Neural cell (in vitro differentiated cells): Measurements from ENCODE around the gene CASP6. TPM values are rescaled to one million over a fixed set of nuclear protein-coding genes. Genes with fewer than 3 reads are reported as not detected.

Experiments used
- H2AFZ ChIP-seq: fragments of 200-600, 300-800 bp; sonication (generic), shearing (Covaris generic); 2 replicates; pipeline ENCODE4 v1.6.0; 2014; ENCODE audit warnings: low read depth, mild to moderate bottlenecking, antibody characterized with exemption, low read length, moderate library complexity
- H3F3A ChIP-seq: fragments of 200-600 bp; shearing (Covaris generic); 2 replicates; pipeline ENCODE4 v1.6.1; 2016; ENCODE audit warnings: mild to moderate bottlenecking, moderate library complexity, mixed read lengths, antibody characterized with exemption, low read length; ENCODE audit not compliant: insufficient read depth, poor library complexity, severe bottlenecking
- H3K27ac ChIP-seq: fragments of 200-600, 300-800 bp; sonication (generic), shearing (Covaris generic); 2 replicates; pipeline ENCODE4 v1.5.1; 2014; ENCODE audit warnings: mild to moderate bottlenecking, low read length, moderate library complexity
- H3K27me3 ChIP-seq: fragments of 300-800, 200-600 bp; sonication (generic), shearing (Covaris generic); 2 replicates; pipeline ENCODE4 v1.6.0; 2014; ENCODE audit warnings: mild to moderate bottlenecking, low read depth, low read length, moderate library complexity; ENCODE audit not compliant: insufficient read depth
- H3K36me3 ChIP-seq: fragments of 300-800, 200-600 bp; sonication (generic), shearing (Covaris generic); 2 replicates; pipeline ENCODE4 v1.5.1; 2014; ENCODE audit warnings: mild to moderate bottlenecking, antibody characterized with exemption, low read length, moderate library complexity; ENCODE audit not compliant: insufficient read depth
- H3K4me2 ChIP-seq: fragments of 300-800, 200-600 bp; sonication (generic), shearing (Covaris generic); 2 replicates; pipeline ENCODE4 v1.6.0; 2014; ENCODE audit warnings: mild to moderate bottlenecking, low read length
- H3K4me3 ChIP-seq: fragments of 300-800, 200-600 bp; sonication (generic), shearing (Covaris generic); 2 replicates; pipeline ENCODE4 v1.5.1; 2014; ENCODE audit warnings: mild to moderate bottlenecking, low read length, moderate library complexity
- H3K79me2 ChIP-seq: fragments of 200-600 bp; shearing (Covaris generic); replicated peaks from 2 replicates; pipeline ENCODE4 v1.6.0; 2014; ENCODE audit warnings: mild to moderate bottlenecking, low read length, moderate library complexity; ENCODE audit not compliant: insufficient read depth
- H3K9ac ChIP-seq: fragments of 300-800, 200-600 bp; sonication (generic), shearing (Covaris generic); 2 replicates; pipeline ENCODE4 v1.6.1; 2016; ENCODE audit warnings: mild to moderate bottlenecking, low read length, mixed read lengths
- H3K9me2 ChIP-seq: fragments of 200-600 bp; shearing (Covaris generic); 2 replicates; pipeline ENCODE4 v1.6.1; 2016; ENCODE audit warnings: mild to moderate bottlenecking, low read length, mixed read lengths; ENCODE audit not compliant: insufficient read depth
- H3K9me3 ChIP-seq: fragments of 200-600, 300-800 bp; sonication (generic), shearing (Covaris generic); 2 replicates; pipeline ENCODE4 v1.6.1; 2016; ENCODE audit warnings: mild to moderate bottlenecking, mixed run types, low read length, moderate library complexity, mixed read lengths
- H4K20me1 ChIP-seq: fragments of 200-600 bp; shearing (Covaris generic); 2 replicates; pipeline ENCODE4 v1.6.1; 2016; ENCODE audit warnings: mild to moderate bottlenecking, mixed run types; ENCODE audit not compliant: insufficient read depth
- EP300 ChIP-seq: fragments of 450-650 bp; conservative IDR thresholded peaks from 2 replicates; pipeline ENCODE4 v1.6.1; 2014; ENCODE audit warnings: antibody characterized with exemption, mild to moderate bottlenecking, moderate library complexity; ENCODE audit not compliant: poor library complexity, severe bottlenecking
- EZH2 ChIP-seq: fragments of 200-600, 300-800 bp; shearing (Covaris generic), sonication (generic); IDR thresholded peaks from 2 replicates; pipeline ENCODE4 v1.6.1; 2014; ENCODE audit warnings: antibody characterized with exemption, low read length, borderline replicate concordance, mild to moderate bottlenecking; ENCODE audit not compliant: insufficient read depth, poor library complexity, severe bottlenecking
- MXI1 ChIP-seq: fragments of 450-650 bp; conservative IDR thresholded peaks from 2 replicates; pipeline ENCODE4 v1.6.1; 2014; ENCODE audit warnings: antibody characterized with exemption, mild to moderate bottlenecking; ENCODE audit not compliant: poor library complexity, severe bottlenecking
- POLR2AphosphoS5 ChIP-seq: IDR thresholded peaks from 2 replicates; pipeline ENCODE4 v1.6.1; 2012
- RAD21 ChIP-seq: fragments of 450-650 bp; conservative IDR thresholded peaks from 2 replicates; pipeline ENCODE4 v1.6.1; 2014; ENCODE audit warnings: antibody characterized with exemption, mild to moderate bottlenecking, moderate library complexity
- REST ChIP-seq: IDR thresholded peaks from 2 replicates; pipeline ENCODE4 v1.6.1; 2012; ENCODE audit warnings: borderline replicate concordance
- SMC3 ChIP-seq: fragments of 450-650 bp; conservative IDR thresholded peaks from 2 replicates; pipeline ENCODE4 v1.6.1; 2014; ENCODE audit warnings: antibody characterized with exemption, mild to moderate bottlenecking, moderate library complexity; ENCODE audit not compliant: poor library complexity
- TAF1 ChIP-seq: IDR thresholded peaks from 2 replicates; pipeline ENCODE4 v1.6.1; 2012; ENCODE audit warnings: low read depth
- polyA plus RNA-seq: library from polyadenylated mRNA; depleted of rRNA; stranded (reverse); fragments of >200 nt; gene quantifications from 2 replicates; pipeline ENCODE4 v1.2.3, GENCODE V29; 2014
- TF ChIP-seq, protein P1 (sequence below): fragments of 450-650 bp; IDR thresholded peaks from 2 replicates; pipeline ENCODE4 v1.5.1; 2014; ENCODE audit warnings: antibody characterized with exemption, mild to moderate bottlenecking, moderate library complexity; ENCODE audit not compliant: poor library complexity, severe bottlenecking

Gene CASP6
- polyA plus RNA-seq, 1 donor from 2014 or later, result 5.1 TPM

DNA sequence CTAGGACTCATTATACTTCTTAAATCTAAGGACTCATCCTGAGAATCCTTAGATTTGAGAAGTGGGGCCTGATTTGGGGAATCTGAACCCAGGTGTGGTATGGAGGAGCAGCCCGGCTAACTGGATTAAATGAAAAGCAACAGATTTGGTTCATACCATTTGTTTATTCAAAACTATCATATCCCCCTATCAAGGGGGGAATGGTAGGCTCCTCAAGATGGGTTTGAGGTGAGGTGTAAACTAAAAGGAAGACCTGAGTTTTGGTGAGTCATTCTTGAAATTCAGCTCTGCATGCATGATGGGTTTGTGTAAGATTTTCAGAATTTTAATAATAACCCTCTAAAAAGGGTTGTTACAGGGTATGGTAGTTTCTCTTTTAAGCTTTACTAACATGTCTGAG is 53.4 kb downstream of the CASP6 start:
- Histone ChIP-seq H4K20me1 (no peaks in the 10 kb centered on the region), H3K9me2 (no peaks in the 10 kb centered on the region), H3K79me2 (no peaks in the 10 kb centered on the region), H3K9me3 (no peaks in the 10 kb centered on the region), H3F3A (no peaks in the 10 kb centered on the region), H3K27me3 (no peaks in the 10 kb centered on the region), H3K4me2 (no peak overlapping the region), H3K27ac (no peak overlapping the region), H3K36me3 (no peaks in the 10 kb centered on the region), H2AFZ (no peak overlapping the region), H3K4me3 (no peak overlapping the region), H3K9ac (no peak overlapping the region)
- TF ChIP-seq POLR2AphosphoS5 (no peak), TAF1 (no peak), RAD21 (no peak), EZH2 (no peak), REST (no peak), EP300 (no peak), MXI1 (no peak), SMC3 (no peak)
- TF ChIP-seq, protein P1, sequence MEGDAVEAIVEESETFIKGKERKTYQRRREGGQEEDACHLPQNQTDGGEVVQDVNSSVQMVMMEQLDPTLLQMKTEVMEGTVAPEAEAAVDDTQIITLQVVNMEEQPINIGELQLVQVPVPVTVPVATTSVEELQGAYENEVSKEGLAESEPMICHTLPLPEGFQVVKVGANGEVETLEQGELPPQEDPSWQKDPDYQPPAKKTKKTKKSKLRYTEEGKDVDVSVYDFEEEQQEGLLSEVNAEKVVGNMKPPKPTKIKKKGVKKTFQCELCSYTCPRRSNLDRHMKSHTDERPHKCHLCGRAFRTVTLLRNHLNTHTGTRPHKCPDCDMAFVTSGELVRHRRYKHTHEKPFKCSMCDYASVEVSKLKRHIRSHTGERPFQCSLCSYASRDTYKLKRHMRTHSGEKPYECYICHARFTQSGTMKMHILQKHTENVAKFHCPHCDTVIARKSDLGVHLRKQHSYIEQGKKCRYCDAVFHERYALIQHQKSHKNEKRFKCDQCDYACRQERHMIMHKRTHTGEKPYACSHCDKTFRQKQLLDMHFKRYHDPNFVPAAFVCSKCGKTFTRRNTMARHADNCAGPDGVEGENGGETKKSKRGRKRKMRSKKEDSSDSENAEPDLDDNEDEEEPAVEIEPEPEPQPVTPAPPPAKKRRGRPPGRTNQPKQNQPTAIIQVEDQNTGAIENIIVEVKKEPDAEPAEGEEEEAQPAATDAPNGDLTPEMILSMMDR, result no peak

DNA sequence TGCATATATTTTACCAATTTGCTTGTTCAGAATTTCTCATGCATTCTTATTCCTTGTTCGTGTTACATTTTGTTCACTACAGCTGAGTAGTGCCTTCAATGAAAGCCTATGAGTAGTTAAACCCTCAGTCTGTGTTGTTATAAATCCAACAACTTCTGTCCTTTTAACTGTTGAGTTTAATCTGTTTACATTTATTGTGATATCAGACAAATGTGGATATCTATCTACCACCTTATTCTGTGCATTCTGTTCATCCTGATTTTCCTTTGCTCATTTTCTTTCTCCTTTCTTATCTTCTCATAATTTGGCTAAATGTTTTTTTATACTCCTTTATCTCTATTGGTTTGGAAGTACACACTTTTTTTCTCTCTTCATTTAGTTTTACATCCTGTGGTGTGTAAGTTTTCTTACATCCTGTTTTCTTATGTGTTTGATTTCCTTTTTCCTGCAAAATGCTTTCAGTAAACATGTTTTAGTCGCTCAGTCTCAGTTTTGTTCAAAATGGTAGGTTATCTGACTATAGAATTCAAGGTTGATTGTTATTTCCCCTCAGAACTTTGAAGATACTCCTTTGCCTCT is 54.2 kb downstream of the CASP6 start:
- no peaks in the 10 kb centered on the region for H3K9me2 ChIP-seq
- no peaks in the 10 kb centered on the region for H4K20me1 ChIP-seq
- no peaks in the 10 kb centered on the region for H3K36me3 ChIP-seq
- TF ChIP-seq SMC3 (no peak), REST (no peak), EZH2 (no peak), MXI1 (no peak), EP300 (no peak), POLR2AphosphoS5 (no peak), RAD21 (no peak), TAF1 (no peak)
- TF ChIP-seq, protein P1, result no peak
- H3F3A ChIP-seq, result no peaks in the 10 kb centered on the region
- H3K9ac ChIP-seq, result no peak overlapping the region
- H3K4me3 ChIP-seq, result no peak overlapping the region
- H2AFZ ChIP-seq, result no peak overlapping the region
- no peaks in the 10 kb centered on the region for H3K27me3 ChIP-seq
- H3K4me2 ChIP-seq, result no peak overlapping the region
- no peaks in the 10 kb centered on the region for H3K79me2 ChIP-seq
- H3K27ac ChIP-seq, result no peak overlapping the region
- no peaks in the 10 kb centered on the region for H3K9me3 ChIP-seq
